Mucosa of stomach (tissue), 1 donor: ENCODE measurements around the gene HS3ST5.

Experiments used
- H3K27me3 ChIP-seq: one replicate; pipeline ENCODE4 v1.7.0; 2013; ENCODE audit warnings: mild to moderate bottlenecking, low read length; ENCODE audit not compliant: control insufficient read depth, insufficient read depth
- H3K36me3 ChIP-seq: one replicate; pipeline ENCODE4 v1.7.0; 2013; ENCODE audit warnings: low read length; ENCODE audit not compliant: control insufficient read depth, insufficient read depth
- H3K4me1 ChIP-seq: one replicate; pipeline ENCODE4 v1.7.0; 2013; ENCODE audit warnings: mild to moderate bottlenecking, low read length; ENCODE audit not compliant: control insufficient read depth, insufficient read depth
- H3K4me3 ChIP-seq: one replicate; pipeline ENCODE4 v1.7.0; 2013; ENCODE audit warnings: low read length
- H3K9ac ChIP-seq: one replicate; pipeline ENCODE4 v1.7.0; 2013; ENCODE audit warnings: mild to moderate bottlenecking, low read length, moderate library complexity
- H3K9me3 ChIP-seq: one replicate; pipeline ENCODE4 v1.7.0; 2013; ENCODE audit warnings: mild to moderate bottlenecking, low read length, moderate library complexity; ENCODE audit not compliant: control insufficient read depth
- donor health status: Pancreatic carcinoma.

HS3ST5 gene

GRCh38 chr6:114172576-114173260 is 170.1 kb downstream of the HS3ST5 start:
- Histone ChIP-seq H3K9me3 (no peaks in the 10 kb centered on the region), H3K36me3 (no peaks in the 10 kb centered on the region)

GRCh38 chr6:114171473-114171872 is 171.3 kb downstream of the HS3ST5 start:
- no peaks in the 10 kb centered on the region for H3K27me3 ChIP-seq

More at GRCh38 chr6:114172576-114173260, 170.1 kb downstream of the HS3ST5 start:
- no peak overlapping the region for H3K4me3 ChIP-seq
- no peak overlapping the region for H3K9ac ChIP-seq
- peaks cover 5% of the 10 kb centered on the region for H3K4me1 ChIP-seq
- no peaks in the 10 kb centered on the region for H3K27me3 ChIP-seq

GRCh38 chr6:114170958-114171387 is 171.8 kb downstream of the HS3ST5 start:
- H3K27me3 ChIP-seq: no peaks in the 10 kb centered on the region
- peaks cover 5% of the 10 kb centered on the region for H3K4me1 ChIP-seq
- no peaks in the 10 kb centered on the region for H3K9me3 ChIP-seq
- no peak overlapping the region for H3K4me3 ChIP-seq
- no peak overlapping the region for H3K9ac ChIP-seq
- H3K36me3 ChIP-seq: no peaks in the 10 kb centered on the region

More at GRCh38 chr6:114171473-114171872, 171.3 kb downstream of the HS3ST5 start:
- peaks cover 5% of the 10 kb centered on the region for H3K4me1 ChIP-seq
- no peaks in the 10 kb centered on the region for H3K9me3 ChIP-seq
- H3K36me3 ChIP-seq: no peaks in the 10 kb centered on the region
- H3K4me3 ChIP-seq: no peak overlapping the region
- H3K9ac ChIP-seq: no peak overlapping the region

GRCh38 chr6:114170372-114170771 is 172.5 kb downstream of the HS3ST5 start:
- Histone ChIP-seq H3K27me3 (no peaks in the 10 kb centered on the region), H3K4me3 (no peak overlapping the region), H3K36me3 (no peaks in the 10 kb centered on the region), H3K9me3 (no peaks in the 10 kb centered on the region), H3K9ac (no peak overlapping the region), H3K4me1 (peaks cover 5% of the 10 kb centered on the region)

- H3K36me3 ChIP-seq: no peaks in the 10 kb centered on the region
- H3K9me3 ChIP-seq: no peaks in the 10 kb centered on the region
- H3K4me3 ChIP-seq: no peak overlapping the region
- peaks cover 5% of the 10 kb centered on the region for H3K4me1 ChIP-seq
- no peak overlapping the region for H3K9ac ChIP-seq
- H3K27me3 ChIP-seq: no peaks in the 10 kb centered on the region
Observed at GRCh38 chr6:114169763-114170162, 173.1 kb downstream of the HS3ST5 start.

- no peak overlapping the region for H3K4me3 ChIP-seq
- no peaks in the 10 kb centered on the region for H3K27me3 ChIP-seq
- peaks cover 5% of the 10 kb centered on the region for H3K4me1 ChIP-seq
- H3K36me3 ChIP-seq: no peaks in the 10 kb centered on the region
- H3K9ac ChIP-seq: no peak overlapping the region
- H3K9me3 ChIP-seq: no peaks in the 10 kb centered on the region
Observed at GRCh38 chr6:114167583-114168576, 174.9 kb downstream of the HS3ST5 start.

- H3K9ac ChIP-seq: no peak overlapping the region
- H3K36me3 ChIP-seq: no peaks in the 10 kb centered on the region
Observed at GRCh38 chr6:114164207-114164606, 178.6 kb downstream of the HS3ST5 start.

GRCh38 chr6:114162691-114163347 is 180.0 kb downstream of the HS3ST5 start:
- Histone ChIP-seq H3K36me3 (no peaks in the 10 kb centered on the region), H3K9ac (no peak overlapping the region), H3K4me3 (no peak overlapping the region)

More at GRCh38 chr6:114164207-114164606, 178.6 kb downstream of the HS3ST5 start:
- peaks cover 5% of the 10 kb centered on the region for H3K4me1 ChIP-seq
- H3K4me3 ChIP-seq: no peak overlapping the region
- no peaks in the 10 kb centered on the region for H3K27me3 ChIP-seq
- no peaks in the 10 kb centered on the region for H3K9me3 ChIP-seq

GRCh38 chr6:114160881-114161280 is 181.9 kb downstream of the HS3ST5 start:
- Histone ChIP-seq H3K9me3 (no peaks in the 10 kb centered on the region), H3K4me3 (no peak overlapping the region), H3K36me3 (no peaks in the 10 kb centered on the region), H3K4me1 (peaks cover 5% of the 10 kb centered on the region), H3K27me3 (no peaks in the 10 kb centered on the region), H3K9ac (no peak overlapping the region)

More at GRCh38 chr6:114162691-114163347, 180.0 kb downstream of the HS3ST5 start:
- Histone ChIP-seq H3K9me3 (no peaks in the 10 kb centered on the region), H3K27me3 (no peaks in the 10 kb centered on the region), H3K4me1 (peaks cover 2% of the 10 kb centered on the region)

- Histone ChIP-seq H3K9ac (no peak overlapping the region), H3K9me3 (no peaks in the 10 kb centered on the region), H3K27me3 (no peaks in the 10 kb centered on the region), H3K4me3 (no peak overlapping the region), H3K36me3 (no peaks in the 10 kb centered on the region), H3K4me1 (peaks cover 5% of the 10 kb centered on the region)
Observed at GRCh38 chr6:114159727-114160126, 183.1 kb downstream of the HS3ST5 start.

GRCh38 chr6:114158838-114159694 is 183.8 kb downstream of the HS3ST5 start:
- no peaks in the 10 kb centered on the region for H3K36me3 ChIP-seq
- no peaks in the 10 kb centered on the region for H3K27me3 ChIP-seq
- no peaks in the 10 kb centered on the region for H3K9me3 ChIP-seq
- peaks cover 5% of the 10 kb centered on the region for H3K4me1 ChIP-seq
- no peak overlapping the region for H3K9ac ChIP-seq
- no peak overlapping the region for H3K4me3 ChIP-seq
